ENCODE measurements around the gene ADARB2. TPM values are rescaled to one million over a fixed set of nuclear protein-coding genes. Genes with fewer than 3 reads are reported as not detected.
"Not testable (repeated sequence)": the region's sequence is repeated elsewhere in the genome, so short reads cannot be mapped to it uniquely, and the experiment has no call there.

The ADARB2 gene
- total RNA-seq, 1 donor from 2014 or later: 1.3 TPM

- no peak for DNase-seq (ENCODE audit: low spot score)
These were observed 269.8 kb downstream of the ADARB2 start for GRCh38 chr10:1467334-1468076.

GRCh38 chr10:1465993-1466764, 271.1 kb downstream of the ADARB2 start:
- no peak for DNase-seq (ENCODE audit: low spot score)

GRCh38 chr10:1465418-1465911, 271.9 kb downstream of the ADARB2 start:
- no peak for DNase-seq (ENCODE audit: low spot score)

- DNase-seq (ENCODE audit: low spot score): no peak
These were observed 272.4 kb downstream of the ADARB2 start for GRCh38 chr10:1464881-1465417.

GRCh38 chr10:1463971-1464370, 273.4 kb downstream of the ADARB2 start:
- DNase-seq (ENCODE audit: low spot score): not testable (repeated sequence)

- no peak for DNase-seq (ENCODE audit: low spot score)
These were observed 274.2 kb downstream of the ADARB2 start for GRCh38 chr10:1462994-1463633.

GRCh38 chr10:1462521-1462920, 274.8 kb downstream of the ADARB2 start:
- no peak for DNase-seq (ENCODE audit: low spot score)

GRCh38 chr10:1462032-1462431, 275.3 kb downstream of the ADARB2 start:
- DNase-seq (ENCODE audit: low spot score): no peak

GRCh38 chr10:1461016-1461415, 276.3 kb downstream of the ADARB2 start:
- DNase-seq (ENCODE audit: low spot score): no peak

- not testable (repeated sequence) for DNase-seq (ENCODE audit: low spot score)
These were observed 277.7 kb downstream of the ADARB2 start for GRCh38 chr10:1459664-1460063.

GRCh38 chr10:1454951-1455350, 282.4 kb downstream of the ADARB2 start:
- no peak for DNase-seq (ENCODE audit: low spot score)

GRCh38 chr10:1454428-1454827, 282.9 kb downstream of the ADARB2 start:
- DNase-seq (ENCODE audit: low spot score): no peak

GRCh38 chr10:1452777-1453176, 284.5 kb downstream of the ADARB2 start:
- no peak for DNase-seq (ENCODE audit: low spot score)

- DNase-seq (ENCODE audit: low spot score): no peak
These were observed 285.4 kb downstream of the ADARB2 start for GRCh38 chr10:1451941-1452340.

- DNase-seq (ENCODE audit: low spot score): no peak
These were observed 285.9 kb downstream of the ADARB2 start for GRCh38 chr10:1451362-1451888.

GRCh38 chr10:1449572-1450205, 287.6 kb downstream of the ADARB2 start:
- DNase-seq (ENCODE audit: low spot score): no peak

GRCh38 chr10:1449021-1449420, 288.3 kb downstream of the ADARB2 start:
- no peak for DNase-seq (ENCODE audit: low spot score)

GRCh38 chr10:1448252-1448930, 288.9 kb downstream of the ADARB2 start:
- no peak for DNase-seq (ENCODE audit: low spot score)

- no peak for DNase-seq (ENCODE audit: low spot score)
These were observed 292.5 kb downstream of the ADARB2 start for GRCh38 chr10:1444826-1445225.

GRCh38 chr10:1440897-1441296, 296.4 kb downstream of the ADARB2 start:
- no peak for DNase-seq (ENCODE audit: low spot score)

Measured in mucosa of gallbladder (tissue), 1 donor.